Measurements from ENCODE around the gene TET1.

- TF ChIP-seq POLR2A (IDR thresholded peaks at IDR 0.05) (no peak), POLR2AphosphoS5 (IDR thresholded peaks at IDR 0.05) (no peak)
- TF ChIP-seq, protein P1, sequence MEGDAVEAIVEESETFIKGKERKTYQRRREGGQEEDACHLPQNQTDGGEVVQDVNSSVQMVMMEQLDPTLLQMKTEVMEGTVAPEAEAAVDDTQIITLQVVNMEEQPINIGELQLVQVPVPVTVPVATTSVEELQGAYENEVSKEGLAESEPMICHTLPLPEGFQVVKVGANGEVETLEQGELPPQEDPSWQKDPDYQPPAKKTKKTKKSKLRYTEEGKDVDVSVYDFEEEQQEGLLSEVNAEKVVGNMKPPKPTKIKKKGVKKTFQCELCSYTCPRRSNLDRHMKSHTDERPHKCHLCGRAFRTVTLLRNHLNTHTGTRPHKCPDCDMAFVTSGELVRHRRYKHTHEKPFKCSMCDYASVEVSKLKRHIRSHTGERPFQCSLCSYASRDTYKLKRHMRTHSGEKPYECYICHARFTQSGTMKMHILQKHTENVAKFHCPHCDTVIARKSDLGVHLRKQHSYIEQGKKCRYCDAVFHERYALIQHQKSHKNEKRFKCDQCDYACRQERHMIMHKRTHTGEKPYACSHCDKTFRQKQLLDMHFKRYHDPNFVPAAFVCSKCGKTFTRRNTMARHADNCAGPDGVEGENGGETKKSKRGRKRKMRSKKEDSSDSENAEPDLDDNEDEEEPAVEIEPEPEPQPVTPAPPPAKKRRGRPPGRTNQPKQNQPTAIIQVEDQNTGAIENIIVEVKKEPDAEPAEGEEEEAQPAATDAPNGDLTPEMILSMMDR (IDR thresholded peaks at IDR 0.05): no peak
These were observed 6.2 kb downstream of the TET1 start for GRCh38 chr10:68566351-68566750.

Data from transverse colon (tissue), 4 donors.